ENCODE data around the gene ITSN2. TPM values are rescaled to one million over a fixed set of nuclear protein-coding genes. Genes with fewer than 3 reads are reported as not detected.
"Not testable (repeated sequence)": the region's sequence is repeated elsewhere in the genome, so short reads cannot be mapped to it uniquely, and the experiment has no call there.

The ITSN2 gene
- total RNA-seq, 1 donor from 2014 or later, result 6.4 TPM

GRCh38 chr2:24363301-24363700 is 3.0 kb upstream of the ITSN2 start:
- DNase-seq, result no peak
- TF ChIP-seq CTCF (IDR thresholded peaks at IDR 0.05; ENCODE audit: partially characterized antibody, unreplicated experiment), result no peak
- Mint-ChIP-seq H3K27ac (ENCODE audit: unreplicated experiment) (no peak overlapping the region), H3K4me1 (ENCODE audit: low read depth, unreplicated experiment) (peaks cover 9% of the 10 kb centered on the region), H3K27me3 (ENCODE audit: unreplicated experiment) (peaks cover 5% of the 10 kb centered on the region), H3K4me3 (ENCODE audit: unreplicated experiment) (no peak overlapping the region), H3K36me3 (ENCODE audit: unreplicated experiment) (no peaks in the 10 kb centered on the region), H3K9me3 (ENCODE audit: unreplicated experiment) (peaks cover 7% of the 10 kb centered on the region)

GRCh38 chr2:24362253-24362652 is 1.9 kb upstream of the ITSN2 start:
- DNase-seq, result no peak
- Mint-ChIP-seq H3K4me3 (ENCODE audit: unreplicated experiment) (no peak overlapping the region), H3K4me1 (ENCODE audit: low read depth, unreplicated experiment) (peaks cover 9% of the 10 kb centered on the region), H3K9me3 (ENCODE audit: unreplicated experiment) (peaks cover 7% of the 10 kb centered on the region), H3K36me3 (ENCODE audit: unreplicated experiment) (no peaks in the 10 kb centered on the region), H3K27me3 (ENCODE audit: unreplicated experiment) (peaks cover 6% of the 10 kb centered on the region), H3K27ac (ENCODE audit: unreplicated experiment) (no peak overlapping the region)
- no peak for TF ChIP-seq CTCF (IDR thresholded peaks at IDR 0.05; ENCODE audit: partially characterized antibody, unreplicated experiment)

- Mint-ChIP-seq H3K27ac (ENCODE audit: unreplicated experiment) (no peak overlapping the region), H3K27me3 (ENCODE audit: unreplicated experiment) (peaks cover 7% of the 10 kb centered on the region), H3K4me3 (ENCODE audit: unreplicated experiment) (peak overlapping the region; percentile 91), H3K9me3 (ENCODE audit: unreplicated experiment) (peaks cover 7% of the 10 kb centered on the region), H3K4me1 (ENCODE audit: low read depth, unreplicated experiment) (peaks cover 9% of the 10 kb centered on the region), H3K36me3 (ENCODE audit: unreplicated experiment) (no peaks in the 10 kb centered on the region)
- DNase-seq, result no peak
- no peak for TF ChIP-seq CTCF (IDR thresholded peaks at IDR 0.05; ENCODE audit: partially characterized antibody, unreplicated experiment)
Measured at GRCh38 chr2:24360963-24361330, 611 bp upstream of the ITSN2 start.

GRCh38 chr2:24359129-24360049 is 947 bp downstream of the ITSN2 start:
- Mint-ChIP-seq H3K4me1 (ENCODE audit: low read depth, unreplicated experiment) (peaks cover 2% of the 10 kb centered on the region), H3K36me3 (ENCODE audit: unreplicated experiment) (no peaks in the 10 kb centered on the region), H3K9me3 (ENCODE audit: unreplicated experiment) (peaks cover 7% of the 10 kb centered on the region), H3K4me3 (ENCODE audit: unreplicated experiment) (peak overlapping the region; percentile 83), H3K27ac (ENCODE audit: unreplicated experiment) (no peak overlapping the region), H3K27me3 (ENCODE audit: unreplicated experiment) (peaks cover 7% of the 10 kb centered on the region)
- no peak for TF ChIP-seq CTCF (IDR thresholded peaks at IDR 0.05; ENCODE audit: partially characterized antibody, unreplicated experiment)
- DNase-seq, result no peak

GRCh38 chr2:24357767-24358166 is 2.6 kb downstream of the ITSN2 start:
- not testable (repeated sequence) for H3K4me3 Mint-ChIP-seq (ENCODE audit: unreplicated experiment); H3K27ac Mint-ChIP-seq (ENCODE audit: unreplicated experiment); H3K27me3 Mint-ChIP-seq (ENCODE audit: unreplicated experiment); H3K36me3 Mint-ChIP-seq (ENCODE audit: unreplicated experiment); H3K4me1 Mint-ChIP-seq (ENCODE audit: low read depth, unreplicated experiment); DNase-seq; H3K9me3 Mint-ChIP-seq (ENCODE audit: unreplicated experiment)

- not testable (repeated sequence) for DNase-seq; H3K36me3 Mint-ChIP-seq (ENCODE audit: unreplicated experiment); H3K4me1 Mint-ChIP-seq (ENCODE audit: low read depth, unreplicated experiment); H3K27me3 Mint-ChIP-seq (ENCODE audit: unreplicated experiment); H3K27ac Mint-ChIP-seq (ENCODE audit: unreplicated experiment); H3K4me3 Mint-ChIP-seq (ENCODE audit: unreplicated experiment); H3K9me3 Mint-ChIP-seq (ENCODE audit: unreplicated experiment)
Measured at GRCh38 chr2:24357115-24357514, 3.2 kb downstream of the ITSN2 start.

All from glutamatergic neuron (in vitro differentiated cells).